ENCODE data around the gene FBXO45. TPM values are rescaled to one million over a fixed set of nuclear protein-coding genes. Genes with fewer than 3 reads are reported as not detected.

Gene FBXO45
- total and polyA plus RNA-seq, 2 of the 13 experiments (the other 11 are each of a cell fraction or from before 2014, with no cell fraction given): 7.0 to 12.1 TPM

- TF ChIP-seq NFAT5 (CRISPR knock-in tag; IDR thresholded peaks at IDR 0.05) (no peak), ERF (CRISPR knock-in tag; IDR thresholded peaks at IDR 0.05) (peak; percentile 38; the same call in 1 of the 2 replicates), HNF4A (CRISPR knock-in tag; IDR thresholded peaks at IDR 0.05) (no peak), ZNF317 (CRISPR knock-in tag; IDR thresholded peaks at IDR 0.05) (no peak), ZNF17 (CRISPR knock-in tag; IDR thresholded peaks at IDR 0.05) (no peak), EEA1 (CRISPR knock-in tag; IDR thresholded peaks at IDR 0.05; ENCODE audit: borderline replicate concordance) (no peak), MXD3 (CRISPR knock-in tag; IDR thresholded peaks at IDR 0.05) (no peak), ZNF577 (CRISPR knock-in tag; IDR thresholded peaks at IDR 0.05; ENCODE audit: borderline replicate concordance, low read depth) (no peak), RARA (CRISPR knock-in tag; IDR thresholded peaks at IDR 0.05) (0 out of 2 replicates have a peak, but pooled peaks have one; percentile 26), ZNF282 (IDR thresholded peaks at IDR 0.05; ENCODE audit: partially characterized antibody) (no peak), ATAD3A (CRISPR knock-in tag; IDR thresholded peaks at IDR 0.05) (no peak), ZNF570 (CRISPR knock-in tag; IDR thresholded peaks at IDR 0.05; ENCODE audit: borderline replicate concordance) (no peak), IRF1 (CRISPR knock-in tag; IDR thresholded peaks at IDR 0.05; ENCODE audit: low read depth) (no peak), ZNF30 (CRISPR knock-in tag; IDR thresholded peaks at IDR 0.05) (no peak), MIER3 (CRISPR knock-in tag; IDR thresholded peaks at IDR 0.05; ENCODE audit: borderline replicate concordance) (peak; percentile 45; the same call in 1 of the 2 replicates), ATF3 (CRISPR knock-in tag; IDR thresholded peaks at IDR 0.05) (no peak), MED8 (CRISPR knock-in tag; IDR thresholded peaks at IDR 0.05; ENCODE audit: insufficient replicate concordance) (no peak), ZNF260 (CRISPR knock-in tag; IDR thresholded peaks at IDR 0.05; ENCODE audit: borderline replicate concordance, low read depth) (no peak), THRA (CRISPR knock-in tag; IDR thresholded peaks at IDR 0.05; ENCODE audit: borderline replicate concordance) (0 out of 2 replicates have a peak, but pooled peaks have one; percentile 38), ZSCAN20 (CRISPR knock-in tag; IDR thresholded peaks at IDR 0.05; ENCODE audit: borderline replicate concordance) (no peak), ARNTL (CRISPR knock-in tag; IDR thresholded peaks at IDR 0.05) (peak; percentile 42; the same call in 1 of the 2 replicates), KDM5A (IDR thresholded peaks at IDR 0.05; ENCODE audit: borderline replicate concordance, low read length) (no peak; the same call in 1 of the 2 replicates)
These were observed 49.3 kb upstream of the FBXO45 start (continued) for GRCh38 chr3:196518966-196519717.
